IMR-90 (cell line): ENCODE data around the gene TCF4. TPM values are rescaled to one million over a fixed set of nuclear protein-coding genes. Genes with fewer than 3 reads are reported as not detected.

ENCODE experiments used
- ATAC-seq: fragments of 200-7000 bp; cut with Tn5 transposase; 2 replicates; pipeline ENCODE4 v1.9.1; 2020; ENCODE audit warnings: low read depth, mild to moderate bottlenecking, moderate library complexity
- BruUV-seq: library from RNA; stranded (reverse); fragments of 400-500 nt; replicated peaks from 2 replicates; lab custom pipeline; 2021; lab: Mats Ljungman, UMichigan
- CTCF ChIA-PET: fragments of 300-600 bp; formaldehyde crosslinking; extraction: SDS; loops from one replicate; lab custom pipeline; 2021; ENCODE audit warnings: antibody characterized with exemption; lab: Yijun Ruan, JAX
- POLR2A ChIA-PET: fragments of 300-600 bp; sonication (Branson Sonifier 250); formaldehyde crosslinking; loops from one replicate; lab custom pipeline; 2022; ENCODE audit warnings: antibody characterized with exemption; ENCODE audit not compliant: unreplicated experiment; lab: Charles Lee
- DNase-seq: peaks from one replicate; pipeline ENCODE4 v3.0.0; 2013
- H2AFZ ChIP-seq: replicated peaks from 2 replicates; pipeline ENCODE3; 2013; ENCODE audit warnings: low read length, mild to moderate bottlenecking; ENCODE audit not compliant: poor library complexity
- H2AK5ac ChIP-seq: 2 replicates; pipeline ENCODE4 v1.6.1; 2013; ENCODE audit warnings: low read depth, low read length, inconsistent platforms
- H2AK9ac ChIP-seq: replicated peaks from 2 replicates; pipeline ENCODE3; 2013; ENCODE audit warnings: mild to moderate bottlenecking, low read depth, low read length, moderate library complexity; ENCODE audit not compliant: poor library complexity
- H2BK120ac ChIP-seq: 2 replicates; pipeline ENCODE4 v1.6.1; 2013; ENCODE audit warnings: low read depth, low read length, inconsistent platforms
- H2BK15ac ChIP-seq: 3 replicates; pipeline ENCODE4 v1.6.1; 2013; ENCODE audit warnings: low read depth, low read length, inconsistent platforms
- H2BK20ac ChIP-seq: 2 replicates; pipeline ENCODE4 v1.6.1; 2013; ENCODE audit warnings: low read depth, mild to moderate bottlenecking, inconsistent platforms, low read length, moderate library complexity
- H2BK5ac ChIP-seq: 2 replicates; pipeline ENCODE4 v1.6.1; 2013; ENCODE audit warnings: mild to moderate bottlenecking, low read depth, low read length, inconsistent platforms; ENCODE audit not compliant: poor library complexity, severe bottlenecking
- H3K14ac ChIP-seq: replicated peaks from 2 replicates; pipeline ENCODE4 v1.6.1; 2013; ENCODE audit warnings: low read depth, low read length, inconsistent platforms
- H3K18ac ChIP-seq: 2 replicates; pipeline ENCODE4 v1.6.1; 2013; ENCODE audit warnings: low read depth, low read length, control low read depth
- H3K23ac ChIP-seq: 2 replicates; pipeline ENCODE4 v1.6.1; 2013; ENCODE audit warnings: low read depth, low read length, inconsistent platforms
- H3K27ac ChIP-seq: 2 replicates; pipeline ENCODE4 v1.5.1; 2013; ENCODE audit warnings: mild to moderate bottlenecking, control low read depth, low read length; ENCODE audit not compliant: insufficient read depth
- H3K27me3 ChIP-seq: 2 replicates; pipeline ENCODE4 v1.6.1; 2013; ENCODE audit warnings: low read length; ENCODE audit not compliant: control insufficient read depth, insufficient read depth
- H3K36me3 ChIP-seq: 2 replicates; pipeline ENCODE4 v1.6.1; 2013; ENCODE audit warnings: low read length, mixed read lengths; ENCODE audit not compliant: control insufficient read depth, insufficient read depth
- H3K4ac ChIP-seq: 2 replicates; pipeline ENCODE4 v1.6.1; 2013; ENCODE audit warnings: low read depth, low read length, inconsistent platforms
- H3K4me1 ChIP-seq: 2 replicates; pipeline ENCODE4 v1.6.1; 2013; ENCODE audit warnings: low read length, mixed read lengths; ENCODE audit not compliant: control insufficient read depth, insufficient read depth
- H3K4me2 ChIP-seq: 2 replicates; pipeline ENCODE4 v1.6.1; 2013; ENCODE audit warnings: low read depth, mild to moderate bottlenecking, control low read depth, low read length, moderate library complexity
- H3K4me3 ChIP-seq: 2 replicates; pipeline ENCODE4 v1.5.1; 2013; ENCODE audit warnings: low read depth, mild to moderate bottlenecking, control low read depth, low read length, moderate library complexity; ENCODE audit not compliant: insufficient read depth
- H3K56ac ChIP-seq: 2 replicates; pipeline ENCODE4 v1.6.1; 2013; ENCODE audit warnings: low read length, inconsistent platforms; ENCODE audit not compliant: insufficient read depth; ENCODE audit errors: extremely low read depth
- H3K79me1 ChIP-seq, 2 experiments: 2 replicates each; pipeline ENCODE4 v1.6.1; 2013; ENCODE audit warnings: low read length in 2 of 2, inconsistent platforms in 1 of 2, low read depth in 1 of 2
- H3K9ac ChIP-seq: 2 replicates; pipeline ENCODE4 v1.6.1; 2013; ENCODE audit warnings: low read depth, low read length, control low read depth
- H3K9me1 ChIP-seq: 2 replicates; pipeline ENCODE4 v1.6.1; 2013; ENCODE audit warnings: low read length, inconsistent platforms; ENCODE audit not compliant: insufficient read depth
- H3K9me3 ChIP-seq: 2 replicates; pipeline ENCODE4 v1.6.1; 2013; ENCODE audit warnings: low read length; ENCODE audit not compliant: control insufficient read depth, insufficient read depth
- H4K20me1 ChIP-seq: 2 replicates; pipeline ENCODE4 v1.6.1; 2013; ENCODE audit warnings: low read length, inconsistent platforms; ENCODE audit not compliant: insufficient read depth
- H4K5ac ChIP-seq: 2 replicates; pipeline ENCODE4 v1.6.1; 2013; ENCODE audit warnings: mild to moderate bottlenecking, low read depth, low read length, control low read depth
- H4K8ac ChIP-seq, 2 experiments: 2 replicates each; pipeline ENCODE4 v1.6.1; 2013; ENCODE audit warnings: low read depth in 2 of 2, low read length in 2 of 2, control low read depth in 1 of 2, inconsistent platforms in 1 of 2
- H4K91ac ChIP-seq: 2 replicates; pipeline ENCODE4 v1.6.1; 2013; ENCODE audit warnings: low read depth, low read length, inconsistent platforms; ENCODE audit not compliant: insufficient read depth
- BHLHE40 ChIP-seq: fragments of 150-350 bp; IDR thresholded peaks from 2 replicates; pipeline ENCODE4 v1.6.1; 2016; ENCODE audit warnings: mild to moderate bottlenecking, low read depth, low read length
- CHD1 ChIP-seq: IDR thresholded peaks from 2 replicates; pipeline ENCODE4 v1.6.1; 2012; ENCODE audit warnings: low read depth, low read length, improper control_type of control experiment
- FOS ChIP-seq: fragments of 150-350 bp; IDR thresholded peaks from 2 replicates; pipeline ENCODE4 v1.6.1; 2016; ENCODE audit warnings: low read depth, low read length
- RAD21 ChIP-seq: IDR thresholded peaks from 2 replicates; pipeline ENCODE4 v1.6.1; 2012; ENCODE audit warnings: low read length, improper control_type of control experiment
- RFX5 ChIP-seq: IDR thresholded peaks from 2 replicates; pipeline ENCODE4 v1.8.0; 2012; ENCODE audit warnings: low read depth, mild to moderate bottlenecking, low read length, moderate library complexity
- SMC3 ChIP-seq: fragments of 150-350 bp; IDR thresholded peaks from 2 replicates; pipeline ENCODE4 v1.6.1; 2016; ENCODE audit warnings: low read depth, mild to moderate bottlenecking, antibody characterized with exemption, low read length, moderate library complexity
- WGBS, 2 experiments: methylation state at CpG; one replicate each; pipeline versions ENCODE4 v1.1.5 to v1.1.7; 2013; ENCODE audit warnings: missing lambda C conversion rate in 2 of 2; ENCODE audit not compliant: insufficient read length in 1 of 2; ENCODE audit errors: extremely low coverage in 2 of 2; 5-methylcytosine and 5-hydroxymethylcytosine counted together
- dilution Hi-C: fragments of 300-500 bp; cut with HindIII; formaldehyde crosslinking; loops from one replicate; pipeline ENCODE4 v1.14.3; 2018; ENCODE audit warnings: low sequenced_read_pairs; ENCODE audit not compliant: unreplicated experiment
- in situ Hi-C: fragments of 300-500 bp; cut with MboI; formaldehyde crosslinking; loops from 3 replicates; pipeline ENCODE4 v1.14.3; 2019; ENCODE audit warnings: low sequenced_read_pairs, inconsistent platforms, mixed read lengths
- intact Hi-C: fragments of 100-400 bp; cut with micrococcal nuclease; formaldehyde crosslinking; loops from 2 replicates; pipeline ENCODE4 v1.10.0; 2022
- polyA plus RNA-seq, 3 experiments: library from polyadenylated mRNA; depleted of rRNA; stranded (reverse); fragments of >200 nt; gene quantifications; 2 replicates each; pipeline ENCODE4 v1.2.3, GENCODE V29; 2012; ENCODE audit warnings: low replicate concordance in 1 of 3
- total RNA-seq: library from RNA; depleted of rRNA; stranded (reverse); fragments of >200 nt; gene quantifications from 2 replicates; pipeline ENCODE4 v1.2.3, GENCODE V29; 2012
- TF ChIP-seq, protein P1 (sequence below): conservative IDR thresholded peaks from 2 replicates; pipeline ENCODE4 v1.5.1; 2012; ENCODE audit warnings: mild to moderate bottlenecking, low read depth, low read length, improper control_type of control experiment
- TF ChIP-seq, protein P2 (sequence below): fragments of 150-350 bp; IDR thresholded peaks from 2 replicates; pipeline ENCODE4 v1.6.1; 2017; ENCODE audit warnings: mild to moderate bottlenecking, antibody characterized with exemption, low read length, low read depth

The TCF4 gene
- total and polyA plus RNA-seq, 2 of the 4 experiments (the other 2 are of a cell fraction), result 30.0 to 87.1 TPM

DNA sequence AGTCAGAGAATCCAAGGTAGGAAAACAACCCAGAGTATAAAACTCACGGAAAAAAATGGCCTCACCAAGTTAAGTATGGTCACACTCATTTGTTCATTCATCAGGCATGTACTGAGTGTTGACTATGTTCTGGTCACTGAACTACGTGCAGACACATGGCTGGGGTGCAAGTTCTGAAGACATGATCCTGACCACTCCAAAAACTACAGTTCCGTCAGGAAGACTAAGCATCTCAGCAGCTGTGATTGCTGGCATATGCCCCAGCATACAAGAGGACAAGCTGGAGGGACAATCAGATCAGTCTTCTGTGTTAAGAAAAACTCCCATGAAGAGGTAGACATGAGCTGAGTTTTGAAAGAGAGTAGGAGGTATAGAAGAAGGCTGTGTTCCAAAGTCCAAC, 72.8 kb downstream of the TCF4 start:
- TF ChIP-seq, protein P1, sequence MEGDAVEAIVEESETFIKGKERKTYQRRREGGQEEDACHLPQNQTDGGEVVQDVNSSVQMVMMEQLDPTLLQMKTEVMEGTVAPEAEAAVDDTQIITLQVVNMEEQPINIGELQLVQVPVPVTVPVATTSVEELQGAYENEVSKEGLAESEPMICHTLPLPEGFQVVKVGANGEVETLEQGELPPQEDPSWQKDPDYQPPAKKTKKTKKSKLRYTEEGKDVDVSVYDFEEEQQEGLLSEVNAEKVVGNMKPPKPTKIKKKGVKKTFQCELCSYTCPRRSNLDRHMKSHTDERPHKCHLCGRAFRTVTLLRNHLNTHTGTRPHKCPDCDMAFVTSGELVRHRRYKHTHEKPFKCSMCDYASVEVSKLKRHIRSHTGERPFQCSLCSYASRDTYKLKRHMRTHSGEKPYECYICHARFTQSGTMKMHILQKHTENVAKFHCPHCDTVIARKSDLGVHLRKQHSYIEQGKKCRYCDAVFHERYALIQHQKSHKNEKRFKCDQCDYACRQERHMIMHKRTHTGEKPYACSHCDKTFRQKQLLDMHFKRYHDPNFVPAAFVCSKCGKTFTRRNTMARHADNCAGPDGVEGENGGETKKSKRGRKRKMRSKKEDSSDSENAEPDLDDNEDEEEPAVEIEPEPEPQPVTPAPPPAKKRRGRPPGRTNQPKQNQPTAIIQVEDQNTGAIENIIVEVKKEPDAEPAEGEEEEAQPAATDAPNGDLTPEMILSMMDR, result no peak
- TF ChIP-seq, protein P2, sequence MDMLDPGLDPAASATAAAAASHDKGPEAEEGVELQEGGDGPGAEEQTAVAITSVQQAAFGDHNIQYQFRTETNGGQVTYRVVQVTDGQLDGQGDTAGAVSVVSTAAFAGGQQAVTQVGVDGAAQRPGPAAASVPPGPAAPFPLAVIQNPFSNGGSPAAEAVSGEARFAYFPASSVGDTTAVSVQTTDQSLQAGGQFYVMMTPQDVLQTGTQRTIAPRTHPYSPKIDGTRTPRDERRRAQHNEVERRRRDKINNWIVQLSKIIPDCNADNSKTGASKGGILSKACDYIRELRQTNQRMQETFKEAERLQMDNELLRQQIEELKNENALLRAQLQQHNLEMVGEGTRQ, result no peak
- TF ChIP-seq BHLHE40 (no peak), SMC3 (no peak), RFX5 (no peak), CHD1 (no peak), FOS (no peak), RAD21 (no peak)
- Histone ChIP-seq H3K14ac (peak overlapping the region; percentile 23; the same call in 1 of the 2 replicates), H3K9ac (no peak overlapping the region), H3K23ac (peak overlapping the region; percentile 60; the same call in 1 of the 2 replicates), H3K27ac (no peak overlapping the region), H3K27me3 (no peaks in the 10 kb centered on the region), H4K5ac (peak overlapping the region; percentile 73; the same call in 1 of the 2 replicates), H2BK5ac (peak overlapping the region; percentile 76), H2BK120ac (peak overlapping the region; percentile 86), H4K8ac (peak overlapping the region; percentile 27 to 53; a peak in 2 of 4 replicates), H3K9me1 (peaks cover 9% of the 10 kb centered on the region), H3K36me3 (peaks cover 2% of the 10 kb centered on the region; the same call in 1 of the 2 replicates), H2AFZ (no peak overlapping the region), H3K4ac (peak overlapping the region; percentile 88), H3K4me2 (peak overlapping the region; percentile 24; the same call in 1 of the 2 replicates), H4K20me1 (no peaks in the 10 kb centered on the region), H2AK5ac (peak overlapping the region; percentile 84), H3K4me1 (peaks cover 20% of the 10 kb centered on the region), H3K9me3 (no peaks in the 10 kb centered on the region), H3K18ac (peak overlapping the region; percentile 97; the same call in 1 of the 2 replicates), H3K4me3 (no peak overlapping the region), H2AK9ac (no peak overlapping the region), H2BK20ac (peak overlapping the region; percentile 40), H4K91ac (peak overlapping the region; percentile 53), H2BK15ac (peak overlapping the region; percentile 35; the same call in 1 of the 3 replicates), H3K79me1 (peaks cover 26 to 59% of the 10 kb centered on the region in 2 experiments), H3K56ac (no peak overlapping the region)
- ChIA-PET CTCF (no interaction called here), POLR2A (no interaction called here)
- intact Hi-C loops, result no loop called here
- dilution Hi-C loops, result no loop called here
- DNase-seq (no peak), ATAC-seq (no peak)
- WGBS, 2 experiments, result no CpG with 5 or more reads among the region's 3 CpGs
- BruUV-seq, result no TSS peak
- in situ Hi-C loops, result no loop called here
